Activated CD4-positive, CD25-positive, alpha-beta regulatory T cell treated with anti-CD3 and anti-CD28 coated beads, Interleukin-2, amount 50 U/mL, for 72 hours (primary cell): ENCODE data around the gene IFT81.
"Not testable (repeated sequence)": the region's sequence is repeated elsewhere in the genome, so short reads cannot be mapped to it uniquely, and the experiment has no call there.

Experiments used
- DNase-seq: peaks from one replicate; pipeline ENCODE4 v3.0.0; 2021

The IFT81 gene

GRCh38 chr12:110248096-110248447 lies 123.9 kb downstream of the IFT81 start:
- no peak for DNase-seq

- DNase-seq, result no peak
These were observed 124.9 kb downstream of the IFT81 start for GRCh38 chr12:110249105-110249504.

- no peak for DNase-seq
These were observed 125.6 kb downstream of the IFT81 start for GRCh38 chr12:110249716-110250225.

GRCh38 chr12:110251381-110251780 lies 127.2 kb downstream of the IFT81 start:
- no peak for DNase-seq

GRCh38 chr12:110252716-110253115 lies 128.6 kb downstream of the IFT81 start:
- DNase-seq, result no peak

- DNase-seq, result no peak
These were observed 129.0 kb downstream of the IFT81 start for GRCh38 chr12:110253176-110253575.

- DNase-seq, result no peak
These were observed 130.9 kb downstream of the IFT81 start for GRCh38 chr12:110254971-110255540.

GRCh38 chr12:110255890-110256456 lies 131.8 kb downstream of the IFT81 start:
- DNase-seq, result not testable (repeated sequence)

- no peak for DNase-seq
These were observed 132.7 kb downstream of the IFT81 start for GRCh38 chr12:110256780-110257431.

- DNase-seq, result no peak
These were observed 134.3 kb downstream of the IFT81 start for GRCh38 chr12:110258466-110258865.

- no peak for DNase-seq
These were observed 138.6 kb downstream of the IFT81 start for GRCh38 chr12:110262442-110263388.

GRCh38 chr12:110266381-110266960 lies 142.3 kb downstream of the IFT81 start:
- no peak for DNase-seq

GRCh38 chr12:110266980-110267620 lies 142.9 kb downstream of the IFT81 start:
- DNase-seq, result no peak
